GM21825 (cell line): Measurements from ENCODE around the gene LRRC7.

Experiments used
- ATAC-seq: cut with Tn5 transposase; IDR thresholded peaks from one replicate; pipeline ENCODE4 v1.9.1; 2021; ENCODE audit warnings: mild to moderate bottlenecking, moderate library complexity; ENCODE audit not compliant: unreplicated experiment

The LRRC7 gene

DNA sequence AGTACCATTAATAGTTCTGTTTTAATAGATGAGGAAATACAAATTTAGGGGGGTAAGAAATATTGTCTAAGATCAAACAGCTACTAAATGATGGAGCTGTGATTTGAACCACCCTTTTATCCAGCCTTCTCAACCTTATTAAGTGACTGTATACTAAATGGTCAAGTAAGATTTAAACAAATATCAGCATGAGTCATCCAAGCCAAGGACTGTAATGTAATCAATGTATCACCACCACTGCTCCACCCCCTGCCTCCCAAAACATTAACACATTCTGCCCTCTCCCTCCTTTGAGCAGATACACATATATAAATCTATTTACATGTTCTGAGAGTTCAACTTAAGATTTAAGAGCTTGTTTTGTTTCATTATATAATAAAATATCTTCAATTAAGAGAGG is 578.8 kb downstream of the LRRC7 start:
- no peak for ATAC-seq

DNA sequence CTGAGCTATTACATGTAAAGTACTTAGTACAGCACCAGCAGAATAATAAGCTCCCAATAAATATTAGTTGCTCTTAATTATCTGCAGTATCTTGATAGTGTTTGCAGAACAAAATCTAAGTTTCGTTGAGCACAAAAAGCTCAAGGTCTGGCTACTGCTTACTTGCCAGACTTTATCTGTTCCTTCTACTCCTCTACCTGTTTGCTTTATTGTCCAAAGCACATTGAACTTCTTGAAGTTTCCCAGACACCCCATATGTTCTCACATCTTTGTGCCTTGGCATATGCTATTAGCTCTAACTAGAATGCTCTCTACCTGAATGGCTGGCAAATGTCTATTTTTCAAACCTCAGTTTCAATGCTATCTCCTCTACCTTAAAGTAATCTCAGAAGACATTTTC is 582.7 kb downstream of the LRRC7 start:
- ATAC-seq, result no peak

DNA sequence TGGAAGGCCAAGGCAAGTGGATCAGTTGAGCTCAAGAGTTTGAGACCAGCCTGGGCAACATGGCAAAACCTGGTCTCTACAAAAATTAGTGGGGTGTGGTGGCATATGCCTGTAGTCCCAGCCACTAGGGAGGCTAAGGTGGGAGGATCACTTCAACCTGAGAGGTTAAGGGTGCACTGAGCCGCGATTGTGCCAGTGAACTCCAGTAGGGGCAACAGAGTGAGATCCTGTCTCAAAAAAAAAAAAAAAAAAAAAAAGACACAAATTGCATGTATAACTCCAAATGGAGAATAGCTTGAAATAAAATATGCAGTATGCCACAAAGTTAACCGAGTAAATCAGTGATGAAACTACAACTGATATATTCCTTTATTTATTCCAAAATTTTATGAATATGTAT is 586.0 kb downstream of the LRRC7 start:
- no peak for ATAC-seq

DNA sequence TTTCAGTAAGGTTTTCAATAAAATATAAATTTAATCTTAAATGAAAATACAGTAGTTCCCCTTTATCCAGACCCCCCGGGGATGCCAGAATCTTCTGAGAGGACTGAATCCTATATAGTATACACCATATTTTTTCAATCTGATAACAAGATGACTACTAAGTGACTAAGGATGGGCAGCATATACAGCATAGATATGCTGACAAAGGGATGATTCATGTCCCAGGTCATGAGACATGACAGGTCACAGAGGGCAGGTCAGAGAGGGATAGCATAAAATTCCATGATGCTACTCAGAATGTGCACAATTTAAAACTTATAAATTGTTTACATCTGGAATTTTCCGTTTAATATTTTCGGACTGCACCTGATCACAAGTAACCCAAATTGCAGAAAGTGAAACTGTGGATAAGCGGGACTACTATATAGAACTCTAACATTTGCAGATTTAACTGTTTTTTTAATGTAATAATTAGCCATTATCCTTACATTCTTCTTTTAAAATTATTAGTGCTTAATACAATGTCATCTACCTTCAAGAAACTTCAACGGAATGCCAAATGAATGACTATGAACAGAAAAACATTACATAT is 588.9 kb downstream of the LRRC7 start:
- no peak for ATAC-seq

DNA sequence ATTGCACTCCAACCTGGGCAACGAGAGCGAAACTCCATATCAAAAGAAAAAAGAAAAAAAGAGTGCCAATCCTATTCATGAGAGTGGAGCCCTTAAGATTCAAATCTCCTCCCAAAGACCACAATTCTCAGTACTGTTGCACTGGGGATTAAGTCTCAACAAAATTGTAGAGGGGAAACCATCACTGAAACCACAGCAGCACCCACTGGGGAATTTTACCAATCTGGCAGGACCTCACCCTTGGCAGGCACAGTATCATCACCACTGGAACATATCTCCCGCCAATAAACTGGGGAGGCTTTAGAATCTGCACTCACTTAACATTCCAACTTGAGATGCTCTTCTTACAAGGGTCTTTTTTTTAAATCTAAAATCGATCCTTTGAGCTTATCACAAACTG is 596.6 kb downstream of the LRRC7 start:
- ATAC-seq, result no peak

DNA sequence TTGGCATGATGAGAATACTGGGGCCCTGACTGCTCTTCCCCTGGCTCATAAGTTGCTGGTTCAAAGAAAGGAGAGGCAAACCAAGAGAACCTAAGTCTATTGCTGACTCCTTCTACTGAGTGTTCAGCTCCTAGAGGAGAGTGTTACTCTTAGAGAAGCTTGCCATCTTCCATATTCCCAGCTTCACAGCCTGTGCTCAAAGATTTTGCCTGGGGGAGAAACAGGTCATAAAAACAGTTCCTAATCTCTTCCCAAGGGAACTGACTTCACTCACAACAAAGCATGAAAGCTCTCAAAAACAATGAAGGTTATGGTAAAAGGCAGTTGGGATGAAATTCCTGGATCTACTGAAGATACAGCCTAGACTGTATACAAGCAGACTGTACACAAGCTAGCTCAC is 600.6 kb downstream of the LRRC7 start:
- no peak for ATAC-seq

DNA sequence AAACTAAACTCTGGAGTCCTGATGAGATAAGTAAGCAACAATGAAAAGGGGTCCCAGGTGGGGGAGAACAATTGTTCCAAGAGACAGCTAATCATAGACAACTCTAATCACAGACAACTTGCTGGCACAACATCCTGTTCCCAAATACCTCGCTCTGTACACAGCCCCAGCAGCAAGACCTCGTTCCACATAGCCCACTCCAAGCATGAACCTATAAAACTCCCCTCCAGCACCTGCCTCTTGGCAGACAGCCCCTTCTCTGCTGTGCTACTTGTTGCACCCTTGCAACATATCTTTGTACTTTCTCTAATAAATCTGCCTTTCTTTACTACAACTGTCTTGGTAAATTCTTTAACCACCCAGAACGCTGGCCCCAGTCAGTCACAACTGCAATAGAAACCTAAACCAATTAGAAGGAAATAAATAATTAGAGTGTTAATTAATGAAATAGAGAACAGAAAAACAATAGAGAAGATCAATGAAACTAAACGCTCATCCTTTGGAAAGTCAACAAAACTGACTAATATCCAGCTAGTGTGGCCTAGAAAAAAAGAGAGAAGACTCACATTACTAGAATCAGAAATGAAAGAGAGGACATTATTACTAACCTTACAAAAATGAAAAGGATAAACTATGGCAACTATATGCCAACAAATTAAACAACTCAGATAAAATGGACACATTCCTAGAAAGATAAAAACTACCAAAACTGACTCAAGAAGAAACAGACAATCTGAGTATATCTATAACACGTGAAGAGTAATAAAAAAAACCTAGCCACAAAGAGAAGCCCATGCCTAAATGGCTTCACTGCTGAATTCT is 601.5 kb downstream of the LRRC7 start:
- no peak for ATAC-seq

DNA sequence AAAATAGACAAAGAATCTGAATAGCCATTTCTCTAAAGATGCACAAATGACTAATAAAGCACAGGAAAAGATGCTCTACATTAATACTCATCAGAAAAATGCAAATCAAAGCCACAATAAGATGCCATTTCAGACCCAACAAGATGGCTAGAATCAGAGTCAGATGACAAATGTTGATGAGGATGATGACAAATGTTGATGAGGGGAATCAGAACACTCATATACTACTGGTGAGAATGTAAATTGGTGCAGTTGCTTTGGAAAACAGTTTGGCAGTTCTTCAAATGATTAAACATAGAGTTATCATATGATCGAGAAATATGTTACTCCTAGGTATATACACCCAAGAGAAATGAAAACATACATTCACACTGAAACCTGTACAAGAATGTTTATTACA is 603.8 kb downstream of the LRRC7 start:
- ATAC-seq, result no peak
